IPS DF 4.7 (cell line): ENCODE results near the gene CLDN16.

Source experiments
- DNase-seq: peaks from one replicate; pipeline ENCODE4 v3.0.0-alpha.2; 2013; ENCODE audit warnings: low spot score; ENCODE audit errors: extremely low read depth

The CLDN16 gene

GRCh38 chr3:190435618-190436017, 47.7 kb downstream of the CLDN16 start:
- no peak for DNase-seq

DNA sequence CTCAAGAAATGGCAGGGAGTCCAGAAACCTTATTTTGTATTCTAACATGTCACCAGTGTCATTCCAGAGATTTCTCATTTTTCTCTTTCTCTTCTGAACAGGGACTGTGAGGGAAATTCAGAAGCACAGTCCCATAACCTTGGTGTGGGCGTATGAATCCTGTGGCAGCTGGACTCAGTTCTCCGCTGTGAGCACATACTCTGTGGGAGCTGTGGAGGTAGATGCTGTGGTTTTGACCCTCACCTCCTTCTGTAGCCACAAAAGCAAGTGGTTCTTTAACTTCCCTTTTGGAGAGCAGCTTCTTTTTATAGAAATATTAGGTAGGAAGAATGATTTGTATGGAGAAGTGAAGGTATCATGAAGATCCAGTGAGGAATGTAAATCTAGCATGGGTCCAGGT, 48.4 kb downstream of the CLDN16 start:
- no peak for DNase-seq

DNA sequence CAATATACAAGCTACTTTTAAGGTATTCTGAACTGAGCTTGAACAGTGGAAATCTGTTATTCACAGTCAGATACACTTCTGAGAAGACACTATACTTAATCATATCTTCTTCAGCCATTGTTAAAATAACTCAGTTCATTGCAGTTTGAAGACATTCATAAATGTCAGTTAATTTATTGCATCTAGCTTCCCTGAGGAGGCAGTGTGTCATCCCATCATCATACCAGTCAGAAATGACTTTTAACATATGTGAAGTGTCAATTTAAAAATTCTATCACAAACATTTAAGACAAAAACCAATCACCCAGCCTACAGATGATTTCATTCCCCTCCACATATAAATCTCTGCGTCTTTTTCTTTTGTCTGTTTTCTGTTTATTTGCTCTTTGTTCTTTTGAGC, 54.3 kb downstream of the CLDN16 start:
- DNase-seq = no peak

GRCh38 chr3:190443257-190443656, 55.3 kb downstream of the CLDN16 start:
- no peak for DNase-seq

- no peak for DNase-seq
Observed at GRCh38 chr3:190444006-190444405, 56.0 kb downstream of the CLDN16 start.

- no peak for DNase-seq
Observed at GRCh38 chr3:190444576-190445145, 56.7 kb downstream of the CLDN16 start.

- no peak for DNase-seq
Observed at GRCh38 chr3:190446573-190447279, 58.8 kb downstream of the CLDN16 start.

GRCh38 chr3:190448256-190448655, 60.3 kb downstream of the CLDN16 start:
- DNase-seq = no peak

DNA sequence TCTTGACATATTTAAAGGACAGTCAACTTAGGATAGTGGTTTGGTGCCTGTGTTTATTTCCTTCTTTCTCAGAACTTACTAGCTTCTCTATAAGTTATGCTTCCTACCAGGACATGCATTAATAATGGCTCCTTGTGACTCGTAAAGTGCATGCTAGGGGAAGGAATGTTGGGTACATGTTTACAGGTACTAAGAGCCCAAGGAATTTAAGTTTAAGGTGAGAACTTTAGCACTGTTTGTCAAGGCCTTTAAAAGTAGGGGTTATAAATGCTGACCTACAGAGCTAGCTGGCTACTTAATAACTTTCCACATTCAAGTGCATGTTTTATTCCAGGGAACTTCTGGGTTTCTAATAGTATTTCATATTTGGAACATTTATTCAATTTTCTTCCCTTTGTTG, 61.8 kb downstream of the CLDN16 start, which contains the start of gene TMEM207:
Gene TMEM207 (minus strand): TSS at position 101 of the 400 bp plus-strand sequence. CDS start 92 bp downstream, at position 9.
- DNase-seq = no peak

GRCh38 chr3:190455828-190456227, 67.9 kb downstream of the CLDN16 start:
- DNase-seq = no peak

DNA sequence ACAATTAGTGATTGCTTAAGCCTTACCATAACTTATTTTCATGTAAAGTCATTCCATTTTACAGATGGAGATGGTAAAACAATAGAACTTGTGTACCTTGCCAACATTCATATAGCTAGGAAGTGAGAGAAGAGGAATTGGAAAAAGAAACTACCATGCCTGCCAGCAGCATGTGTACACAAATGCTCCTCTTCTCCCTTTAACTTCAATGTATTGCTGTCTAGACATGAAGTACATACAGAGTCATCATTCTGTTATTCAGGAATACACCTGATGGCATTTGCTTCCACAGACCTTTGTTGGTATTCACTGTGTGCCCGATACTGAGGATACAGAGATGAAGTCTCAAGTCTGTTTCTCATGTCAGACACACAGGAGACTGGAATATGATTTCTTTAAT, 68.8 kb downstream of the CLDN16 start:
- no peak for DNase-seq

DNA sequence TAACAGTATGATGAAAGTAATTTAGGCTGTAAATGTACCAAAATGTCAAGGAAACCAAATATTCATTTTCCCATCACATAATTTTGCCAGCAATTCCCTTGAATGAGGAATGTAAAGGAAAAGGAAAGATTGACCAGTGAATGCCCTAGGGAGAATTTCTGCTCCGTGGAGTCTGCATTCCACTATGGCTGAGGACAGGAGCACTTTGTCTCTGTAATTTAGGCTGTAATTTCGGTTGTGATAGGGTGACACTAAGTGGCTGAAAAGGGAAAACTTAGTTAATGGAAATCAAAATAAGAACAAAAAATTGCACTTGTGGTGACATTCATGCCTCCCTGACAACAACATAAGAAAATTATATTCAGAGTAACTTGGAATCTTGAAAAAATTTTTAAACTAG, 70.1 kb downstream of the CLDN16 start:
- DNase-seq = no peak
